Glomerular visceral epithelial cell (primary cell): ENCODE data around the gene ZNF618.
A peak's percentile ranks its signal among the peaks of the same experiment; 100 is the strongest.

ENCODE experiments used
- DNase-seq: peaks from one replicate; pipeline ENCODE4 v3.0.0-alpha.2; 2016; ENCODE audit errors: extremely low spot score

The ZNF618 gene

GRCh38 chr9:113876151-113876992 is at the start of gene ZNF618:
ZNF618 (plus strand) TSS chr9:113876309; CDS start chr9:113876381, 72 bp downstream.
- DNase-seq = peak; percentile 43

GRCh38 chr9:113828221-113828620 is 47.9 kb upstream of the ZNF618 start:
- no peak for DNase-seq

- no peak for DNase-seq
Observed at GRCh38 chr9:113837334-113837733, 38.8 kb upstream of the ZNF618 start.

GRCh38 chr9:113842086-113842485 is 34.0 kb upstream of the ZNF618 start:
- no peak for DNase-seq

- DNase-seq = no peak
Observed at GRCh38 chr9:113844466-113844865, 31.6 kb upstream of the ZNF618 start.

- no peak for DNase-seq
Observed at GRCh38 chr9:113851359-113851758, 24.8 kb upstream of the ZNF618 start.

- no peak for DNase-seq
Observed at GRCh38 chr9:113851873-113852272, 24.2 kb upstream of the ZNF618 start.

- DNase-seq = no peak
Observed at GRCh38 chr9:113853333-113853732, 22.8 kb upstream of the ZNF618 start.

GRCh38 chr9:113854310-113854709 is 21.8 kb upstream of the ZNF618 start:
- no peak for DNase-seq

GRCh38 chr9:113857875-113858274 is 18.2 kb upstream of the ZNF618 start:
- DNase-seq = no peak

- DNase-seq = no peak
Observed at GRCh38 chr9:113858282-113858681, 17.8 kb upstream of the ZNF618 start.

GRCh38 chr9:113863345-113863744 is 12.8 kb upstream of the ZNF618 start:
- no peak for DNase-seq

GRCh38 chr9:113868501-113868900 is 7.6 kb upstream of the ZNF618 start:
- DNase-seq = no peak

- DNase-seq = no peak
Observed at GRCh38 chr9:113872485-113873143, 3.5 kb upstream of the ZNF618 start.

- DNase-seq = no peak
Observed at GRCh38 chr9:113873446-113873845, 2.7 kb upstream of the ZNF618 start.

- DNase-seq = no peak
Observed at GRCh38 chr9:113873926-113874325, 2.2 kb upstream of the ZNF618 start.

- DNase-seq = peak; percentile 35
Observed at GRCh38 chr9:113875459-113876150, 504 bp upstream of the ZNF618 start.

- DNase-seq = no peak
Observed at GRCh38 chr9:113876993-113877368, 872 bp downstream of the ZNF618 start.

- DNase-seq = no peak
Observed at GRCh38 chr9:113879318-113879717, 3.2 kb downstream of the ZNF618 start.

GRCh38 chr9:113879911-113880310 is 3.8 kb downstream of the ZNF618 start:
- DNase-seq = no peak

GRCh38 chr9:113882181-113882580 is 6.1 kb downstream of the ZNF618 start:
- DNase-seq = no peak

- DNase-seq = no peak
Observed at GRCh38 chr9:113882636-113883164, 6.6 kb downstream of the ZNF618 start.
